ENCODE results near the gene PLA2G4E. TPM values are rescaled to one million over a fixed set of nuclear protein-coding genes. Genes with fewer than 3 reads are reported as not detected.

The PLA2G4E gene
- total RNA-seq, 8 experiments from 2014 or later: 0.08 to 0.52 (median 0.28) TPM; not detected in 4

- in situ Hi-C loops (cut with MboI; ENCODE audit: low pct_unique_long_range_greater_than_20kb in 2 of 9, low sequenced_read_pairs in 9 of 9, unreplicated experiment in 9 of 9): no loop called here
- no peak overlapping the region for H3K4me3 ChIP-seq
- 65 to 100% (median 92%) methylated on average over 1 to 4 of the region's 5 CpGs; no CpG with 5 or more reads in 5 of the 10 experiments for WGBS, 10 experiments
- no peak for ATAC-seq (replicated peaks in 6 of 8)
- H3K4me1 ChIP-seq (replicated peaks in 1 of 2): peaks cover 0 to 6% of the 10 kb centered on the region in 2 donors
- no peak overlapping the region for H3K27ac ChIP-seq
Observed at GRCh38 chr15:42009474-42009873, 11.4 kb downstream of the PLA2G4E start.

- in situ Hi-C loops (cut with MboI; ENCODE audit: low pct_unique_long_range_greater_than_20kb in 2 of 9, low sequenced_read_pairs in 9 of 9, unreplicated experiment in 9 of 9): no loop called here
- no peak overlapping the region for H3K4me3 ChIP-seq
- H3K4me1 ChIP-seq (replicated peaks in 1 of 2): peaks cover 0 to 6% of the 10 kb centered on the region in 2 donors
- no peak overlapping the region for H3K27ac ChIP-seq
- no peak for ATAC-seq (replicated peaks in 6 of 8)
Observed at GRCh38 chr15:42009022-42009421, 11.8 kb downstream of the PLA2G4E start.

GRCh38 chr15:42007386-42007785, 13.5 kb downstream of the PLA2G4E start:
- no peak for ATAC-seq (replicated peaks in 6 of 8)
- Histone ChIP-seq H3K4me3 (no peak overlapping the region), H3K27ac (no peak overlapping the region), H3K4me1 (replicated peaks in 1 of 2) (no peaks in the 10 kb centered on the region)
- in situ Hi-C loops (cut with MboI; ENCODE audit: low pct_unique_long_range_greater_than_20kb in 2 of 9, low sequenced_read_pairs in 9 of 9, unreplicated experiment in 9 of 9): no loop called here
- 57 to 71% (median 57%) methylated on average over 1 of the region's 1 CpG; no CpG with 5 or more reads in 7 of the 10 experiments for WGBS, 10 experiments

GRCh38 chr15:42002333-42002732, 18.5 kb downstream of the PLA2G4E start:
- in situ Hi-C loops (cut with MboI; ENCODE audit: low pct_unique_long_range_greater_than_20kb in 2 of 9, low sequenced_read_pairs in 9 of 9, unreplicated experiment in 9 of 9): no loop called here
- no peak overlapping the region for H3K27ac ChIP-seq
- WGBS, 10 experiments: 20 to 100% (median 80%) methylated on average over 1 to 4 of the region's 6 CpGs; no CpG with 5 or more reads in 3 of the 10 experiments
- H3K4me1 ChIP-seq (replicated peaks in 1 of 2): no peaks in the 10 kb centered on the region
- H3K4me3 ChIP-seq: no peak overlapping the region
- ATAC-seq (replicated peaks in 6 of 8): no peak

- Histone ChIP-seq H3K27ac (no peak overlapping the region), H3K4me1 (replicated peaks in 1 of 2) (no peaks in the 10 kb centered on the region), H3K4me3 (no peak overlapping the region)
- in situ Hi-C loops (cut with MboI; ENCODE audit: low pct_unique_long_range_greater_than_20kb in 2 of 9, low sequenced_read_pairs in 9 of 9, unreplicated experiment in 9 of 9): no loop called here
- 40 to 75% (median 67%) methylated on average over 1 to 4 of the region's 4 CpGs; no CpG with 5 or more reads in 6 of the 10 experiments for WGBS, 10 experiments
- ATAC-seq (replicated peaks in 6 of 8): no peak
Observed at GRCh38 chr15:42001236-42001635, 19.6 kb downstream of the PLA2G4E start.

- peak in 3 of 8 experiments; percentile 65 to 81 (median 74) for ATAC-seq (replicated peaks in 6 of 8)
- Histone ChIP-seq H3K4me1 (replicated peaks in 1 of 2) (no peaks in the 10 kb centered on the region), H3K4me3 (no peak overlapping the region), H3K27ac (no peak overlapping the region)
- 0 to 100% (median 76%) methylated on average over 1 to 6 of the region's 15 CpGs; no CpG with 5 or more reads in 2 of the 10 experiments for WGBS, 10 experiments
- in situ Hi-C loops (cut with MboI; ENCODE audit: low pct_unique_long_range_greater_than_20kb in 2 of 9, low sequenced_read_pairs in 9 of 9, unreplicated experiment in 9 of 9): loop anchor here in 4 of 9 experiments (10.0 to 25.0 kb wide), 3 partner anchors 85 to 138 kb away; no protein-coding TSS in a partner anchor
Observed at GRCh38 chr15:41999290-42000285, 21.3 kb downstream of the PLA2G4E start.

GRCh38 chr15:41997845-41998244, 23.0 kb downstream of the PLA2G4E start:
- ATAC-seq (replicated peaks in 6 of 8): no peak
- Histone ChIP-seq H3K4me1 (replicated peaks in 1 of 2) (no peaks in the 10 kb centered on the region), H3K4me3 (no peak overlapping the region), H3K27ac (no peak overlapping the region)
- in situ Hi-C loops (cut with MboI; ENCODE audit: low pct_unique_long_range_greater_than_20kb in 2 of 9, low sequenced_read_pairs in 9 of 9, unreplicated experiment in 9 of 9): loop anchor here in 4 of 9 experiments (10.0 to 25.0 kb wide), 3 partner anchors 87 to 139 kb away; no protein-coding TSS in a partner anchor
- 76% methylated on average over 3 of the region's 3 CpGs; no CpG with 5 or more reads in 9 of the 10 experiments for WGBS, 10 experiments

- 60 to 83% (median 81%) methylated on average over 1 to 9 of the region's 13 CpGs; no CpG with 5 or more reads in 7 of the 10 experiments for WGBS, 10 experiments
- Histone ChIP-seq H3K4me3 (no peak overlapping the region), H3K27ac (no peak overlapping the region), H3K4me1 (replicated peaks in 1 of 2) (no peaks in the 10 kb centered on the region)
- no peak for ATAC-seq (replicated peaks in 6 of 8)
- in situ Hi-C loops (cut with MboI; ENCODE audit: low pct_unique_long_range_greater_than_20kb in 2 of 9, low sequenced_read_pairs in 9 of 9, unreplicated experiment in 9 of 9): loop anchor here in 4 of 9 experiments (10.0 to 25.0 kb wide), 3 partner anchors 88 to 140 kb away; no protein-coding TSS in a partner anchor
Observed at GRCh38 chr15:41996921-41997592, 23.8 kb downstream of the PLA2G4E start.

GRCh38 chr15:41996376-41996775, 24.5 kb downstream of the PLA2G4E start:
- no peak overlapping the region for H3K27ac ChIP-seq
- 74 to 100% (median 100%) methylated on average over 1 to 6 of the region's 10 CpGs; no CpG with 5 or more reads in 3 of the 10 experiments for WGBS, 10 experiments
- in situ Hi-C loops (cut with MboI; ENCODE audit: low pct_unique_long_range_greater_than_20kb in 2 of 9, low sequenced_read_pairs in 9 of 9, unreplicated experiment in 9 of 9): loop anchor here in 4 of 9 experiments (10.0 to 25.0 kb wide), 3 partner anchors 88 to 141 kb away; no protein-coding TSS in a partner anchor
- ATAC-seq (replicated peaks in 6 of 8): no peak
- H3K4me3 ChIP-seq: no peak overlapping the region
- no peaks in the 10 kb centered on the region for H3K4me1 ChIP-seq (replicated peaks in 1 of 2)

GRCh38 chr15:41995476-41995855, 25.4 kb downstream of the PLA2G4E start:
- H3K4me3 ChIP-seq: no peak overlapping the region
- no peaks in the 10 kb centered on the region for H3K4me1 ChIP-seq (replicated peaks in 1 of 2)
- H3K27ac ChIP-seq: no peak overlapping the region
- 60 to 100% (median 88%) methylated on average over 1 to 5 of the region's 7 CpGs; no CpG with 5 or more reads in 4 of the 10 experiments for WGBS, 10 experiments
- in situ Hi-C loops (cut with MboI; ENCODE audit: low pct_unique_long_range_greater_than_20kb in 2 of 9, low sequenced_read_pairs in 9 of 9, unreplicated experiment in 9 of 9): loop anchor here in 4 of 9 experiments (10.0 to 25.0 kb wide), 3 partner anchors 89 to 142 kb away; no protein-coding TSS in a partner anchor
- no peak for ATAC-seq (replicated peaks in 6 of 8)

GRCh38 chr15:41994772-41995475, 25.9 kb downstream of the PLA2G4E start:
- Histone ChIP-seq H3K4me3 (no peak overlapping the region), H3K27ac (no peak overlapping the region), H3K4me1 (replicated peaks in 1 of 2) (no peaks in the 10 kb centered on the region)
- 0 to 94% (median 77%) methylated on average over 1 to 5 of the region's 10 CpGs; no CpG with 5 or more reads in 5 of the 10 experiments for WGBS, 10 experiments
- in situ Hi-C loops (cut with MboI; ENCODE audit: low pct_unique_long_range_greater_than_20kb in 2 of 9, low sequenced_read_pairs in 9 of 9, unreplicated experiment in 9 of 9): loop anchor here in 4 of 9 experiments (5.0 to 25.0 kb wide), 4 partner anchors 67 to 142 kb away; no protein-coding TSS in a partner anchor
- ATAC-seq (replicated peaks in 6 of 8): peak in 2 of 8 experiments; percentile 25 to 29

GRCh38 chr15:41994171-41994650, 26.6 kb downstream of the PLA2G4E start:
- no peak overlapping the region for H3K4me3 ChIP-seq
- WGBS, 10 experiments: 43 to 76% (median 70%) methylated on average over 1 to 3 of the region's 5 CpGs; no CpG with 5 or more reads in 6 of the 10 experiments
- no peaks in the 10 kb centered on the region for H3K4me1 ChIP-seq (replicated peaks in 1 of 2)
- no peak overlapping the region for H3K27ac ChIP-seq
- in situ Hi-C loops (cut with MboI; ENCODE audit: low pct_unique_long_range_greater_than_20kb in 2 of 9, low sequenced_read_pairs in 9 of 9, unreplicated experiment in 9 of 9): loop anchor here in 4 of 9 experiments (5.0 to 25.0 kb wide), 4 partner anchors 68 to 143 kb away; no protein-coding TSS in a partner anchor
- ATAC-seq (replicated peaks in 6 of 8): no peak

Measured in motor neuron (in vitro differentiated cells).